ENCODE measurements around the gene TTC5.

- TF ChIP-seq CTCF (IDR thresholded peaks at IDR 0.05) (no peak), POLR2A (IDR thresholded peaks at IDR 0.05) (no peak)
Measured at GRCh38 chr14:20262642-20263128, 43.1 kb downstream of the TTC5 start.
